Esophagus muscularis mucosa (tissue), 4 donors: ENCODE results near the gene HELZ. TPM values are rescaled to one million over a fixed set of nuclear protein-coding genes. Genes with fewer than 3 reads are reported as not detected.

Source experiments
- DNase-seq: peaks from one replicate; pipeline ENCODE4 v3.0.0-alpha.2; 2017; ENCODE audit errors: extremely low spot score
- H3K27ac ChIP-seq, 4 donors: fragments of 200-600 bp; sonication (generic); replicated peaks in 1 of 4; 1 replicate in 3 of 4; 2 replicates in 1 of 4; pipeline ENCODE4 v1.5.1; 2016 to 2019; ENCODE audit warnings: mild to moderate bottlenecking in 1 of 4
- H3K27me3 ChIP-seq, 4 donors: fragments of 200-600 bp; sonication (generic); one replicate each; pipeline versions ENCODE4 v1.5.1 to v1.6.0; 2016 to 2019
- H3K36me3 ChIP-seq, 4 donors: fragments of 200-600 bp; sonication (generic); one replicate each; pipeline ENCODE4 v1.5.1; 2016 to 2019
- H3K4me1 ChIP-seq, 4 donors: fragments of 200-600 bp; sonication (generic); one replicate each; pipeline ENCODE4 v1.5.1; 2016 to 2019
- H3K4me3 ChIP-seq, 4 donors: fragments of 200-600 bp; sonication (generic); 1 replicate in 2 of 4; 2 replicates in 2 of 4; pipeline ENCODE4 v1.5.1; 2016 to 2019; ENCODE audit warnings: mild to moderate bottlenecking in 4 of 4, moderate library complexity in 1 of 4
- H3K9me3 ChIP-seq, 4 donors: fragments of 200-600 bp; sonication (generic); 1 replicate in 3 of 4; 2 replicates in 1 of 4; pipeline ENCODE4 v1.5.1; 2016 to 2019
- EP300 ChIP-seq: sonication (generic); formaldehyde crosslinking; IDR thresholded peaks from one replicate; pipeline ENCODE4 v1.6.1; 2017; ENCODE audit warnings: antibody characterized with exemption
- POLR2A ChIP-seq: fragments of 450-650 bp; IDR thresholded peaks from one replicate; pipeline ENCODE4 v1.6.1; 2017; ENCODE audit warnings: antibody characterized with exemption, moderate library complexity, mild to moderate bottlenecking, low read depth
- POLR2AphosphoS5 ChIP-seq, 2 donors: sonication (generic); formaldehyde crosslinking; IDR thresholded peaks; one replicate each; pipeline ENCODE4 v1.6.1; 2017; ENCODE audit warnings: antibody characterized with exemption in 2 of 2
- WGBS: methylation state at CpG from one replicate; pipeline ENCODE4 v1.1.5; 2018; 5-methylcytosine and 5-hydroxymethylcytosine counted together
- intact Hi-C: fragments of 100-400 bp; cut with DNase I; formaldehyde crosslinking; loops from one replicate; pipeline ENCODE4 v1.15.1; 2023
- total RNA-seq, 4 donors: library from RNA; depleted of rRNA; stranded (reverse); fragments of >200 nt; gene quantifications; one replicate each; pipeline versions ENCODE4 v1.1.0 to v1.2.1, GENCODE V29; 2016
- TF ChIP-seq, protein P1 (sequence below), 3 experiments: fragments of 200-600 bp in 2 of 3; fragments of 450-650 bp in 1 of 3; sonication (generic) in 2 of 3; IDR thresholded peaks; one replicate each; pipeline ENCODE4 v1.5.1; 2017 to 2019; ENCODE audit warnings: antibody characterized with exemption in 3 of 3, mild to moderate bottlenecking in 2 of 3, moderate library complexity in 1 of 3

HELZ gene
- total RNA-seq, 4 donors from 2014 or later, result 35.0 to 62.3 (median 45.8) TPM

DNA sequence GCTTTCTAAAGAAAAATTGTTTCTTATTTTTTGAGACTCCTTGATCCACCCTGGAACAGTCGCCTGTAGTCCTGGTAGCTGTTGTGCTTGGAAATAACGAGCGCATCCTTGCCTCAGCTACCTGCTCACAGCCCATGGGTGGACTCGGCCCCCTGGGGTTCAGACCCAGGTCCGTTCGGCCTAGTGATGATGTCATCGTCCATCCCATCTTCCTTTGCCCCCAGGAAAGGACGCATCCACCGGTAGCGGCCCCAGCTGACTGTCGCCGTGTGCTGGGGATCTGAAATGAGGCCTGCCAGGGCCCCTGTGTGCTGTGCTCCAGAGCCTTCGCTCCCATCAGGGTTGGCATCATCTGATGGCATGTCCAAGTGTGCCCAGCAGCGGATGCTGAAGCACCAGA is 212.6 kb downstream of the HELZ start:
- 93% methylated on average over 4 of the region's 14 CpGs for WGBS
- DNase-seq, result no peak
- TF ChIP-seq POLR2A (no peak), EP300 (no peak), POLR2AphosphoS5 (IDR thresholded peaks at IDR 0.05) (no peak)
- TF ChIP-seq, protein P1, sequence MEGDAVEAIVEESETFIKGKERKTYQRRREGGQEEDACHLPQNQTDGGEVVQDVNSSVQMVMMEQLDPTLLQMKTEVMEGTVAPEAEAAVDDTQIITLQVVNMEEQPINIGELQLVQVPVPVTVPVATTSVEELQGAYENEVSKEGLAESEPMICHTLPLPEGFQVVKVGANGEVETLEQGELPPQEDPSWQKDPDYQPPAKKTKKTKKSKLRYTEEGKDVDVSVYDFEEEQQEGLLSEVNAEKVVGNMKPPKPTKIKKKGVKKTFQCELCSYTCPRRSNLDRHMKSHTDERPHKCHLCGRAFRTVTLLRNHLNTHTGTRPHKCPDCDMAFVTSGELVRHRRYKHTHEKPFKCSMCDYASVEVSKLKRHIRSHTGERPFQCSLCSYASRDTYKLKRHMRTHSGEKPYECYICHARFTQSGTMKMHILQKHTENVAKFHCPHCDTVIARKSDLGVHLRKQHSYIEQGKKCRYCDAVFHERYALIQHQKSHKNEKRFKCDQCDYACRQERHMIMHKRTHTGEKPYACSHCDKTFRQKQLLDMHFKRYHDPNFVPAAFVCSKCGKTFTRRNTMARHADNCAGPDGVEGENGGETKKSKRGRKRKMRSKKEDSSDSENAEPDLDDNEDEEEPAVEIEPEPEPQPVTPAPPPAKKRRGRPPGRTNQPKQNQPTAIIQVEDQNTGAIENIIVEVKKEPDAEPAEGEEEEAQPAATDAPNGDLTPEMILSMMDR (IDR thresholded peaks at IDR 0.05), result no peak

DNA sequence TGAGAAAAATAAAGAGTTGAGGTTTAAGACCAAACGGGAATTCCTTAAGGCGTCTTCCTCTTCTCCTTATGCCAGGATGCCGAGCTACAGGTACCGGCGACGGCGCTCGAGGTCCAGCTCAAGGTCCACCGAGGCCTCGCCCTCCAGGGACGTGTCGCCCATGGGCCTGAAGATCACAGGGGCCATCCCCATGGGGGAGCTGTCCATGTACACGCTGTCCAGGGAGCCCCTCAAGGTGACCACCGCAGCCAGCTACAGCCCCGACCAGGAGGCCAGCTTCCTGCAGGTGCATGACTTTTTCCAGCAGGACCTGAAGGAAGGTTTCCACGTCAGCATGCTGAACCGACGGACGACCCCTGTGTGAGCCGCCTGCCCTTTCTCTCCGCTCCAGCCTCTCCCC is 214.4 kb downstream of the HELZ start:
- TF ChIP-seq EP300 (no peak), POLR2AphosphoS5 (IDR thresholded peaks at IDR 0.05) (no peak), POLR2A (no peak)
- TF ChIP-seq, protein P1 (IDR thresholded peaks at IDR 0.05), result no peak
- no peak for DNase-seq
- intact Hi-C loops, result no loop called here
- Histone ChIP-seq H3K4me1 (no peaks in the 10 kb centered on the region), H3K36me3 (no peaks in the 10 kb centered on the region), H3K27me3 (no peaks in the 10 kb centered on the region), H3K27ac (no peak overlapping the region), H3K9me3 (no peaks in the 10 kb centered on the region), H3K4me3 (no peak overlapping the region)
- WGBS, result 93% methylated on average over 19 of the region's 21 CpGs

More for the DNA sequence above, 212.6 kb downstream of the HELZ start:
- Histone ChIP-seq H3K27me3 (no peaks in the 10 kb centered on the region), H3K4me1 (no peaks in the 10 kb centered on the region), H3K27ac (no peak overlapping the region), H3K36me3 (no peaks in the 10 kb centered on the region), H3K4me3 (no peak overlapping the region), H3K9me3 (no peaks in the 10 kb centered on the region)
- intact Hi-C loops, result no loop called here

DNA sequence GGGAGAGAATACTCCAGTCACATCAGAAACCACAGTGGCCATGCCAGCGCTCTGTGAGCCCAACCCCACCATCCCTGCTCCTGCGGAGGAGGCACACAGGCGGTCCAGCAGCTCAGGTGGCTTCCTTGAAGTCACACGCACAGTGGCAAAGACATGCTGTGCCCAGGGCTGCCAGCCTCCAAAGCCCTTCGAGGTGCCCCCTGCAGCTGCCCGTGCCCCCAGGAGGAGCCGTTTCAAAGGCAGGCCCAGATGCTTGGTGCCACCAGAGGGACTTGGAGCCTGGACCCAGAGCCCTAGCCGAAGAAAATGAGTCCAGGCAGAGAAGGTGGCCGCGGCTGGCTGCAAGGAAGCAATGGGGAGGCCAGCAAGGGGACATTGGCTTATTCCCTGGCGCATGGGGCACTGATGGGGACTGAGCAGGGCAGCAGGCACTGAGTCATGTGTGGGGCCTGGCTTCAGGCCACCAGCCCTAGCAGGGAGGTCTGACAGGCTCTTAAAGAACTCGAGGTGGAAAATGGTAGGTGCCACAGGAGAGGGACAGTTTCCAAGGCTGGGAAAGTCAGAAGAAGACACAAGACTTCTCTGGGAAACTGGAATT is 217.9 kb downstream of the HELZ start:
- Histone ChIP-seq H3K4me3 (no peak overlapping the region), H3K36me3 (no peaks in the 10 kb centered on the region)
- WGBS, result 91% methylated on average over 8 of the region's 12 CpGs

DNA sequence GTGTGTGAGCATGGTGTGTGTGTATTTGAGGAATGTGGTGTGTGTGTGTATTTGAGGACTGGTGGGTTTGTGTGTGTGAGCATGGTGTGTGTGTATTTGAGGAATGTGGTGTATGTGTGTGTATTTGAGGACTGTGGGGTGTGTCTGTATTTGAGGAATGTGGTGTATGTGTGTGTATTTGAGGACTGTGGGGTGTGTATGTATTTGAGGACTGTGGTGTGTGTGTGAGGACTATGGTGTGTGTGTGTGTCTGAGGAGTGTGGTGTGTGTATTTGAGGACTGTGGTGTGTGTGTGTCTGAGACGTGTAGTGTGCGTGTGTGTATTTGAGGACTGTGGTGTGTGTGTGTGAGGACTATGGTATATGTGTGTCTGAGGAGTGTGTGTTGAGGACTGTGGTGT is 218.7 kb downstream of the HELZ start:
- no peak overlapping the region for H3K4me3 ChIP-seq
- H3K9me3 ChIP-seq, result no peaks in the 10 kb centered on the region
- intact Hi-C loops, result no loop called here
- DNase-seq, result no peak
- no peaks in the 10 kb centered on the region for H3K27me3 ChIP-seq
- no peak for TF ChIP-seq POLR2AphosphoS5 (IDR thresholded peaks at IDR 0.05)
- TF ChIP-seq, protein P1 (IDR thresholded peaks at IDR 0.05), result no peak
- TF ChIP-seq POLR2A, result no peak
- TF ChIP-seq EP300, result no peak
- H3K27ac ChIP-seq, result no peak overlapping the region
- H3K4me1 ChIP-seq, result no peaks in the 10 kb centered on the region
- no peaks in the 10 kb centered on the region for H3K36me3 ChIP-seq
- 86% methylated on average over 2 of the region's 2 CpGs for WGBS

More for the DNA sequence above, 217.9 kb downstream of the HELZ start:
- TF ChIP-seq POLR2AphosphoS5 (IDR thresholded peaks at IDR 0.05), result no peak
- TF ChIP-seq, protein P1 (IDR thresholded peaks at IDR 0.05), result no peak
- TF ChIP-seq POLR2A, result no peak
- no peak for TF ChIP-seq EP300
- Histone ChIP-seq H3K27me3 (no peaks in the 10 kb centered on the region), H3K4me1 (no peaks in the 10 kb centered on the region), H3K27ac (no peak overlapping the region), H3K9me3 (no peaks in the 10 kb centered on the region)
- intact Hi-C loops, result no loop called here
- DNase-seq, result no peak
